ENCODE data around the gene ZNF30.

- no peak for TF ChIP-seq REST (IDR thresholded peaks at IDR 0.05; ENCODE audit: insufficient replicate concordance, low read depth)
- no peak for TF ChIP-seq CTCF (IDR thresholded peaks at IDR 0.05; ENCODE audit: insufficient read depth, low read length)
Measured at GRCh38 chr19:34979819-34980640, 53.3 kb downstream of the ZNF30 start.
